Neural cell (in vitro differentiated cells): ENCODE results near the gene PADI6. TPM values are rescaled to one million over a fixed set of nuclear protein-coding genes. Genes with fewer than 3 reads are reported as not detected.

Source experiments
- H2AFZ ChIP-seq: fragments of 200-600, 300-800 bp; sonication (generic), shearing (Covaris generic); 2 replicates; pipeline ENCODE4 v1.6.0; 2014; ENCODE audit warnings: low read depth, mild to moderate bottlenecking, antibody characterized with exemption, low read length, moderate library complexity
- H3F3A ChIP-seq: fragments of 200-600 bp; shearing (Covaris generic); 2 replicates; pipeline ENCODE4 v1.6.1; 2016; ENCODE audit warnings: mild to moderate bottlenecking, moderate library complexity, mixed read lengths, antibody characterized with exemption, low read length; ENCODE audit not compliant: insufficient read depth, poor library complexity, severe bottlenecking
- H3K27ac ChIP-seq: fragments of 200-600, 300-800 bp; sonication (generic), shearing (Covaris generic); 2 replicates; pipeline ENCODE4 v1.5.1; 2014; ENCODE audit warnings: mild to moderate bottlenecking, low read length, moderate library complexity
- H3K27me3 ChIP-seq: fragments of 300-800, 200-600 bp; sonication (generic), shearing (Covaris generic); 2 replicates; pipeline ENCODE4 v1.6.0; 2014; ENCODE audit warnings: mild to moderate bottlenecking, low read depth, low read length, moderate library complexity; ENCODE audit not compliant: insufficient read depth
- H3K36me3 ChIP-seq: fragments of 300-800, 200-600 bp; sonication (generic), shearing (Covaris generic); 2 replicates; pipeline ENCODE4 v1.5.1; 2014; ENCODE audit warnings: mild to moderate bottlenecking, antibody characterized with exemption, low read length, moderate library complexity; ENCODE audit not compliant: insufficient read depth
- H3K4me2 ChIP-seq: fragments of 300-800, 200-600 bp; sonication (generic), shearing (Covaris generic); 2 replicates; pipeline ENCODE4 v1.6.0; 2014; ENCODE audit warnings: mild to moderate bottlenecking, low read length
- H3K4me3 ChIP-seq: fragments of 300-800, 200-600 bp; sonication (generic), shearing (Covaris generic); 2 replicates; pipeline ENCODE4 v1.5.1; 2014; ENCODE audit warnings: mild to moderate bottlenecking, low read length, moderate library complexity
- H3K79me2 ChIP-seq: fragments of 200-600 bp; shearing (Covaris generic); replicated peaks from 2 replicates; pipeline ENCODE4 v1.6.0; 2014; ENCODE audit warnings: mild to moderate bottlenecking, low read length, moderate library complexity; ENCODE audit not compliant: insufficient read depth
- H3K9ac ChIP-seq: fragments of 300-800, 200-600 bp; sonication (generic), shearing (Covaris generic); 2 replicates; pipeline ENCODE4 v1.6.1; 2016; ENCODE audit warnings: mild to moderate bottlenecking, low read length, mixed read lengths
- H3K9me2 ChIP-seq: fragments of 200-600 bp; shearing (Covaris generic); 2 replicates; pipeline ENCODE4 v1.6.1; 2016; ENCODE audit warnings: mild to moderate bottlenecking, low read length, mixed read lengths; ENCODE audit not compliant: insufficient read depth
- H3K9me3 ChIP-seq: fragments of 200-600, 300-800 bp; sonication (generic), shearing (Covaris generic); 2 replicates; pipeline ENCODE4 v1.6.1; 2016; ENCODE audit warnings: mild to moderate bottlenecking, mixed run types, low read length, moderate library complexity, mixed read lengths
- H4K20me1 ChIP-seq: fragments of 200-600 bp; shearing (Covaris generic); 2 replicates; pipeline ENCODE4 v1.6.1; 2016; ENCODE audit warnings: mild to moderate bottlenecking, mixed run types; ENCODE audit not compliant: insufficient read depth
- CTCF ChIP-seq: fragments of 450-650 bp; IDR thresholded peaks from 2 replicates; pipeline ENCODE4 v1.5.1; 2014; ENCODE audit warnings: antibody characterized with exemption, mild to moderate bottlenecking, moderate library complexity; ENCODE audit not compliant: poor library complexity, severe bottlenecking
- EP300 ChIP-seq: fragments of 450-650 bp; conservative IDR thresholded peaks from 2 replicates; pipeline ENCODE4 v1.6.1; 2014; ENCODE audit warnings: antibody characterized with exemption, mild to moderate bottlenecking, moderate library complexity; ENCODE audit not compliant: poor library complexity, severe bottlenecking
- EZH2 ChIP-seq: fragments of 200-600, 300-800 bp; shearing (Covaris generic), sonication (generic); IDR thresholded peaks from 2 replicates; pipeline ENCODE4 v1.6.1; 2014; ENCODE audit warnings: antibody characterized with exemption, low read length, borderline replicate concordance, mild to moderate bottlenecking; ENCODE audit not compliant: insufficient read depth, poor library complexity, severe bottlenecking
- MXI1 ChIP-seq: fragments of 450-650 bp; conservative IDR thresholded peaks from 2 replicates; pipeline ENCODE4 v1.6.1; 2014; ENCODE audit warnings: antibody characterized with exemption, mild to moderate bottlenecking; ENCODE audit not compliant: poor library complexity, severe bottlenecking
- POLR2AphosphoS5 ChIP-seq: IDR thresholded peaks from 2 replicates; pipeline ENCODE4 v1.6.1; 2012
- RAD21 ChIP-seq: fragments of 450-650 bp; conservative IDR thresholded peaks from 2 replicates; pipeline ENCODE4 v1.6.1; 2014; ENCODE audit warnings: antibody characterized with exemption, mild to moderate bottlenecking, moderate library complexity
- SMC3 ChIP-seq: fragments of 450-650 bp; conservative IDR thresholded peaks from 2 replicates; pipeline ENCODE4 v1.6.1; 2014; ENCODE audit warnings: antibody characterized with exemption, mild to moderate bottlenecking, moderate library complexity; ENCODE audit not compliant: poor library complexity
- TAF1 ChIP-seq: IDR thresholded peaks from 2 replicates; pipeline ENCODE4 v1.6.1; 2012; ENCODE audit warnings: low read depth
- polyA plus RNA-seq: library from polyadenylated mRNA; depleted of rRNA; stranded (reverse); fragments of >200 nt; gene quantifications from 2 replicates; pipeline ENCODE4 v1.2.3, GENCODE V29; 2014
- TF ChIP-seq, protein P1 (sequence below): IDR thresholded peaks from 2 replicates; pipeline ENCODE4 v1.6.1; 2012; ENCODE audit warnings: borderline replicate concordance

The PADI6 gene
- polyA plus RNA-seq, 1 donor from 2014 or later, result not detected

GRCh38 chr1:17434601-17435000, 62.6 kb downstream of the PADI6 start:
- no peaks in the 10 kb centered on the region for H3K9me2 ChIP-seq
- no peaks in the 10 kb centered on the region for H3K27me3 ChIP-seq
- H2AFZ ChIP-seq, result no peak overlapping the region
- TF ChIP-seq POLR2AphosphoS5 (no peak), TAF1 (no peak), EP300 (no peak), MXI1 (no peak), RAD21 (no peak)
- TF ChIP-seq, protein P1, sequence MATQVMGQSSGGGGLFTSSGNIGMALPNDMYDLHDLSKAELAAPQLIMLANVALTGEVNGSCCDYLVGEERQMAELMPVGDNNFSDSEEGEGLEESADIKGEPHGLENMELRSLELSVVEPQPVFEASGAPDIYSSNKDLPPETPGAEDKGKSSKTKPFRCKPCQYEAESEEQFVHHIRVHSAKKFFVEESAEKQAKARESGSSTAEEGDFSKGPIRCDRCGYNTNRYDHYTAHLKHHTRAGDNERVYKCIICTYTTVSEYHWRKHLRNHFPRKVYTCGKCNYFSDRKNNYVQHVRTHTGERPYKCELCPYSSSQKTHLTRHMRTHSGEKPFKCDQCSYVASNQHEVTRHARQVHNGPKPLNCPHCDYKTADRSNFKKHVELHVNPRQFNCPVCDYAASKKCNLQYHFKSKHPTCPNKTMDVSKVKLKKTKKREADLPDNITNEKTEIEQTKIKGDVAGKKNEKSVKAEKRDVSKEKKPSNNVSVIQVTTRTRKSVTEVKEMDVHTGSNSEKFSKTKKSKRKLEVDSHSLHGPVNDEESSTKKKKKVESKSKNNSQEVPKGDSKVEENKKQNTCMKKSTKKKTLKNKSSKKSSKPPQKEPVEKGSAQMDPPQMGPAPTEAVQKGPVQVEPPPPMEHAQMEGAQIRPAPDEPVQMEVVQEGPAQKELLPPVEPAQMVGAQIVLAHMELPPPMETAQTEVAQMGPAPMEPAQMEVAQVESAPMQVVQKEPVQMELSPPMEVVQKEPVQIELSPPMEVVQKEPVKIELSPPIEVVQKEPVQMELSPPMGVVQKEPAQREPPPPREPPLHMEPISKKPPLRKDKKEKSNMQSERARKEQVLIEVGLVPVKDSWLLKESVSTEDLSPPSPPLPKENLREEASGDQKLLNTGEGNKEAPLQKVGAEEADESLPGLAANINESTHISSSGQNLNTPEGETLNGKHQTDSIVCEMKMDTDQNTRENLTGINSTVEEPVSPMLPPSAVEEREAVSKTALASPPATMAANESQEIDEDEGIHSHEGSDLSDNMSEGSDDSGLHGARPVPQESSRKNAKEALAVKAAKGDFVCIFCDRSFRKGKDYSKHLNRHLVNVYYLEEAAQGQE, result no peak
- H3K9ac ChIP-seq, result no peak overlapping the region
- H3K4me2 ChIP-seq, result no peak overlapping the region
- peaks cover 5% of the 10 kb centered on the region for H3K36me3 ChIP-seq
- no peaks in the 10 kb centered on the region for H3F3A ChIP-seq
- H3K79me2 ChIP-seq, result peaks cover 59% of the 10 kb centered on the region
- H3K9me3 ChIP-seq, result no peaks in the 10 kb centered on the region
- no peak overlapping the region for H3K27ac ChIP-seq
- no peak overlapping the region for H3K4me3 ChIP-seq
- no peaks in the 10 kb centered on the region for H4K20me1 ChIP-seq

DNA sequence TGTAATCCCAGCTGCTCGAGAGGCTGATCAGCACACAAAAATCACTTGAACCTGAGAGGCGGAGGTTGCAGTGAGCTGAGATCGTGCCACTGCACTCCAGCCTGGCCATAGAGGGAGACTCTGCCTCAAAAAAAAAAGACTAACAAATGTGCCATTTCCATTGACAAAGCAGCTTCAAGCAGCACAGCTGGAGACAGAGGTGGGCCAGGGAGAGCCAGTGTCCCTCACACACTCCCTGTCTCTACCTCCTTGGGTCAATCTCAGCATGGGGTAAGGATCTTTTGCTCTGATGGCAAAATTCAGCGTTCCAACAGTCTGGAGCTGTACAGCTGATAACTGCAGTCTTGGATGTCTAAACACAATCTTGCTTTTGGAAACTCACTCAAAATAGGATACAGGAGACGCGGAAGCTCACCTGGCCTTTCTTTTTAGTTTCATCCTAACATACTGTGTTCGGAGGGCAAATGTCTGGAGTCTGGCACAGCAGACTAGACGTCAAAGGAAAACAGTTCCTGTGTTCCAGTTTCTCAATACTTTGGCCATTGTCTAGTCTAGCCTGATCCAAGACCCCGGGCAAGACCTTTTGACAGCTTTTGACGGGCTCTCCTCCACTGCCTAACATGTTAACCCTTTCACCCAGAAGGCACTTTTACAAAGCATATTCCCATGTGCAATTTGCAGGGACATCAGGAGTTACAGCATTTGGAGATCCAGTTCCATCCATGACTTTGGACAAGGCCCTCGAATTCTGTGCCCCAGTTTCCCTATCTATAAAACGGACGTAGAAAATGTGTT, 64.6 kb downstream of the PADI6 start:
- H3K36me3 ChIP-seq, result peaks cover 5% of the 10 kb centered on the region

GRCh38 chr1:17437260-17437579, 65.2 kb downstream of the PADI6 start:
- Histone ChIP-seq H3K9me2 (no peaks in the 10 kb centered on the region), H3K27me3 (peaks cover 11% of the 10 kb centered on the region), H3K27ac (peak overlapping the region; percentile 58), H3K4me2 (peak overlapping the region; percentile 52), H2AFZ (peak overlapping the region; percentile 51), H3K36me3 (peaks cover 5% of the 10 kb centered on the region), H3K9me3 (no peaks in the 10 kb centered on the region), H3K79me2 (peaks cover 53% of the 10 kb centered on the region), H3F3A (no peaks in the 10 kb centered on the region), H4K20me1 (no peaks in the 10 kb centered on the region), H3K9ac (peak overlapping the region; percentile 83), H3K4me3 (peak overlapping the region; percentile 70)
- TF ChIP-seq MXI1 (no peak), TAF1 (no peak), CTCF (no peak), SMC3 (no peak), RAD21 (no peak)
- TF ChIP-seq, protein P1, result no peak

More for the DNA sequence above, 64.6 kb downstream of the PADI6 start:
- peak overlapping the region; percentile 70 for H3K4me3 ChIP-seq
- H4K20me1 ChIP-seq, result no peaks in the 10 kb centered on the region
- peaks cover 57% of the 10 kb centered on the region for H3K79me2 ChIP-seq
- no peaks in the 10 kb centered on the region for H3K9me3 ChIP-seq
- peak overlapping the region; percentile 83 for H3K9ac ChIP-seq
- peak overlapping the region; percentile 58 for H3K27ac ChIP-seq
- H3K4me2 ChIP-seq, result peak overlapping the region; percentile 52
- H3F3A ChIP-seq, result no peaks in the 10 kb centered on the region
- H3K27me3 ChIP-seq, result peaks cover 11% of the 10 kb centered on the region
- TF ChIP-seq TAF1 (peak; percentile 10), EZH2 (no peak)
- H2AFZ ChIP-seq, result no peak overlapping the region
- no peaks in the 10 kb centered on the region for H3K9me2 ChIP-seq
